ENCODE measurements around the gene PRUNE2.
A peak's percentile ranks its signal among the peaks of the same experiment; 100 is the strongest.
"Not testable (repeated sequence)": the region's sequence is repeated elsewhere in the genome, so short reads cannot be mapped to it uniquely, and the experiment has no call there.

The PRUNE2 gene

GRCh38 chr9:76618762-76619161, 287.2 kb downstream of the PRUNE2 start:
- no peak for DNase-seq

DNA sequence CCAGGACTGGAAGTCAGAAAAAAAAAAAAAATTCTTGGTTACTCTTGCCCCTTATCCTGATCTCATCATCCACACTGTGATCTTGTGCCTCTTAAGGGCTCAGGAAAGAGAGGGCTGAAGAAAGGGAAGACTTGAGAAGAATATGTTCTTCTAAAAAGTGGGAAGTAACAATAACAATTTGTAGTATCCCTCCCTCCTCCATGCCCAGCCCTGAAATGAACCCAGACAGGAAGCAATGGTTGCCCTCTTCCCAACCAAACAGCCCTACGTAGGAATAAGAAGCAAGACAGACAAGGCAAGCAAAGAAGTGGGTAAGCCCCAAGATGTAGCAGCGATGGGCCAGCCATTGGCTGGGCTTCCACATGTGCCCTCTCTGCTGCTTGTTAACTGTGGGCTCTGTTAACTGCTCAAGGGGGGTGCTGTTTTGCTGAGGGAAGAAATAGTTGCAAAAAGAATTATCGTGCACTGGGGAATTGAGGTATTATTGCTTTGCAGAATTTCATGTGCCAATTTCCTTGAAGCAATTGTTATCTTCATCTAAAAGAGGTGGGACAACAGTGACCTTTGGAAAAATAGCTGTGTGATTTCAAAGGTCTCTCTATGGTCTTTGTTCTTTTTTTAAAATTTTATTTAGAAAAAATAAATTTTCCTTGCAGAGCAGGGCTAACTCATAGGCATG, 288.3 kb downstream of the PRUNE2 start:
- no peak for DNase-seq

DNA sequence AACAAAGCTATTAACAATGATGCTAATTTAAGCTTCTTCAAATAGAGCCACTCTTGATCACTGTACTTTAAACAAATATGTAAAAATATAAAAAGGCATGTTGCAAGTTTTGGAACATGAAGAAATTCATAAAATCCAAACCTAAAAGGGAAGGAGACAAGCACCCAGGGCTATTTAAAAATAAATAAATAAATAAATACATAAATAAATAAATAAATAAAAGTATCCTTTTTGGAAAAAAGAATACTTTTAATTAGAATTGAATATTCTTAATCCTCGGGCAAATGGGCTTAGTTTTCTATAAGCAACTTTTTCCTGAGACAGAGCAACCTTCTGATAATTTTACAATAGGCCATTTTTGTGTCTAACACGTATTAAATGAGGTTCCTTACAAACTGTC, 289.1 kb downstream of the PRUNE2 start:
- DNase-seq: no peak

- DNase-seq: no peak
Measured at GRCh38 chr9:76615177-76615603, 290.7 kb downstream of the PRUNE2 start.

DNA sequence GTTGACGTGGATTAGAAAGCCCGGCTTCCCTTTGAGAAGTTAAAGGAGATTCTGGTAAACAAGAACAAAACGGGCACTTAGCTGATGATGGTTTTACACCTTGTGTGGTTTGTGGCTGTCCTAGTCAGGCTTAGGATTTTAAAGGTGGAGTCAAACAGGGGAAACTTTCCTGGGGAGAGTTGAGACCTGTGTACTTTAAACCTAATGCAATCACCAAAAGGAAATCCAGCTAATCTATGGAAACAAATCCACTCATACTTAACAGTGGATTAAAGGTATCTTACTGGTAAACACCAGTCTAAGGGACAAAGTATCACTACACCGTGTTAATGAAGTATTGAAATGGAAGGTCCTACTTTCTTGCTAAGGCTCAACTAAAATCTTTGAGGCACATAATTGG, 291.9 kb downstream of the PRUNE2 start:
- no peak for DNase-seq

DNA sequence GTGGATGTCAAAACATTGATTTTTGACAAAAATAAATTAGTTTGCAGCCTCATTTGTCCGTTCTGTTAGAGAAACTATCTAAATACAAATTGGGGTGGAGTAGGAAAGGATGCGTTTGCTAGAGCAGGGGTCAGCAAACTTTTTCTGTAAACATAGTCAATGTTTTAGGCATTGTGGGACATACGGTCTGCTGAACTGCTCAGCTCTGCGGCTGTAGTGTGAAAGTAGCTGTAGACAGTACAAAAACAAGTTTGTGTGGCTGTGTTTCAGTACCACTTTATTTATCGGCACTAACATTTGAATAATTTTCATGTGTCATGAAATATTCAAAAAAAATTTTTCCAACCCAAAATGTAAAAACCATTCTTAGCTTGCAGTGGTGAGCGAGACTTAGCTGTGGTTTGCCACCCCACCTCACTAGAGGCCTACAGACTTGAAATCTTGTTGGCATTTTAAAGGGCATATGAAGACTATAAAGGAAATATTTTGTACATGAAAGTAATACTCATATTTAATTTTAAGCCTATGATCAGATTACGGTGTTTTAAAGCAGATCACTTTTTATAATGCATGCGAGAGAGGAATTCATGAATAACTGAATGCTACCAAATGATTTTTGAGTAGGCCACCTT, 292.6 kb downstream of the PRUNE2 start:
- DNase-seq: no peak

DNA sequence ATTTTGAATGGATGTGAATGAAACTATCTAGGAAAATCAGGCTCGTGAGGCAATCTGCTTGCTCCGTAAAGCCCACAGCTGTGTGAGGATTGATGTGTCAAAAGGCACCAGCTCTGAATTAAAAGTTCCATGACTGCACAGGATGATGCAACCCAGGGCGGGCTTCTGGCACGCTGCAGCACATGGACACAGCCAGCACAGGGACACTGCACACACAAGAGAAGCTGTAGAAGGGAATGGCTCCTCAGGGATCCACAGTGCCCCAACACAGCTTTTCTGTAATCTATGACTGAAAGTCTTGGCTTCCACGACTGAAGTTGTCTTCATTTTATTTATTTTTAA, 295.9 kb downstream of the PRUNE2 start:
- no peak for DNase-seq

DNA sequence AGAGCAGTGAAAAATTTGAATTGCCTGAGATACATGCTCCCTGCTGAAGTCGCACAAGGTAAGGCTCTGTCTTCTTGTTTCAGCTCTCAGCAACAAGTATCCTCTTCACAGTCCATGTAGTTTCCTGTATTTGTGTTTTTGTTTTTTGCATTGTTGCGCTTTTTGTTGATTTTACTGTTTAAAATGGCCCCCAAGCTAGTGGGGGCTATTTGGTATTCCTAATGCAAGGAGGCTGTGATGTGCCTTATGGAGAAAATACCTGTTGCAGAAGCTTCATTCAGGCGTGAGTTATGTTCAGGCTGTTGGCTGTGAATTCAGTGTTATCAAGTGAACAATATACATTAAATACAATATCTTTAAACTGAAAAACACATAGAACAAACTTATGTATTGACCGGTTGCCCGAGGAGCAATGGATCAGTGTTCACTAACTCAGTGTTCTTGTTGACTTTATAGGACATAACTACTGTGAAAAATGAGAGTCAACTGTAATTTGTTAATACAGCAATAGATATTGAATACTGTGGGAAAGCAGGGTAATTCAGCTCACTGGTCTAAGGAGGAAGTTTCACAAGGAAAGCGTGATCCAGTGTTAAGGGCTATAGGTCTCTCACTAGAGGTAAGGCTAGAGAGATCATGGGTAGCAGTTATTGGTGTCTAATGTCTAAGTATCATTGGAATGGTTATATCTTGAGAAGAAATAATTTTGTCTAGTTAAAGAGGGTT, 296.5 kb downstream of the PRUNE2 start:
- DNase-seq: no peak

DNA sequence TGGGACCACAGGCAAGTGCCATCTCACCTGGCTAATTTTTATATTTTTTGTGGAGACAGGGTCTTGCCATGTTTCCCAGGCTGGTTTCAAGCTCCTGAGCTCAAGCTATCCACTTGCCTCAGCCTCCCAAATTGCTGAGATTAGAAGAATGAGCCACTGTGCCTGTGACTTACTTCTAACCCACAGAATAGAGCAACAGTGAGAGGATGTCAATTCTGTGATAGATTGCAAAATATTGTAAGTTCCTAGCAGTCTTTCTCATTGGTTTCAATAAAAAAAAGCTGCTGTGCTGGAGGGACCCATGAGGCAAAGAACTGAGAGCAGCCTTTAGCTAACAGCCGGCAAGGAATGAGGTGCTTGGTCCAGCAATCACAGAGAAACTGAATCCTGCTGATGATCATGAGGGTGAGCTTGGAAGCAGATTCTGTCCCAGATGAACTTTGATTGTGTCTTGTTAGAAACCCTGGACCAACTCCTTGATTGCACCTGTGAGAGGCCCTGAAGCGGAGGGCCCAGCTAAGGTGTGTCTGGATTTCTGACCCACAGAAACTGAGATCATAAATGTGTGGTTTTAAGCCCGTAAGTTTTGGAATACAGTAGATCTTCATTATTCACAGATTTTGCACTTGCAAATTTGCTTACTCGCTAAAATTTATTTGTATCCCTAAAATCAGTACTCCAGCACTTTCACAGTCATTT, 297.2 kb downstream of the PRUNE2 start:
- DNase-seq: no peak

DNA sequence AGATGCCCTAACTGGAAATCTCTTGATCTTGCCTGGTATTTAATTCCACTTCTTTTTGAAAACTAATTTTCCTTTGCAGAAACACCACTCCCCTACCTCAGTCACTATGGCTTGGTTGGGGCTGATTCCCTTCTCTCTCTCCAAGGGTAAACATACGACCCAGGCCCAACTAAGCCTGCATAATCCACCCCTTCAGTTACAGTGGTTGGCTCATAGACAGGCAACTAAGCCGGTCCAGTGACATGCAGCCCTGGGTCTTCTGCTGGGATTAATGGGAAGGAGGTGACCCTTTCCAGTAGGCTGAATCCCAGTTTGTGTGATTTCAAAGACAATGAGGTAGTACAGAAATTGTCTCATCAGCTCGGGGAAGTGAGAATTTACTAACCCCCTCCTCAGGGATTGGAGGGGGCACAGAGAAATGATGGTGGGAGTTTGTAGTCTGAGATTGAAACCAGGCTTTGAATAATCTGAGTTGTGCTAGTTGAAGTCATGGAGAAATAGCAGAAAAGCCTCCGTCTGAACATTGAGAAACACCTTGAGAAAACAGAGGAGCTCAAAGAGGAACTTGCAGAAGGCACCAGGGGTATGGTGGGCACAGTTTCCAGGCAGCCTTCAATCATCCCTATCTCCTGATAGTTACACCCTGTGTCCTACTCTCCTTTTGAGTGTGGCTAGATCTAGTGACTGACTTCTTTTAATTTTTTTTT, 298.0 kb downstream of the PRUNE2 start:
- DNase-seq: no peak

DNA sequence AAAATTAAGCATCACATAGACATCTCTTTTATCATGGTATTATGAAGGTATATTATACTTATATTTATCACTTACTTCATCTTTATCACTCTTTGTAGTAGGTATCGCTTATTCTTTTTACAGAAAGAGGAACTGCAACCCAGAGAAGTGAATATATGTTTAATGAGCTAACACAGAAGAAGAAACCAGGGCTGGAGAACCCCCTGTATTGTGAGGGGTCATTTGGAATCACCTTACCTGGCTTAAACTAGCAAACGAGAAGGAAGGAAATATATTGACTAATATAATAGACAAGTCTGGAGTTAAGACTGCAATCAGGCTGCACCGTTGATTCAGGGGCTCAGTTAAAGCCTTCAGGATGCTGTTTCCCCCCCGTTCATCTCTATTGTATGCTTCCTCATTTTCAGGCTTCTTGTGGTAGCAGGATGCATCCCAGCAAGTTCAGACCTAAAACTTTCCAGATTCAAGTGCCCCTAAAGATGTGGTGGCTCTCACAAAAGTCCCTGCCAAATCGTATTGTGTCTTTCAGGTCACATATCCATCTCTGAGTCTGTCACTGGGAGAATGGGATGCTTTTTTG, 300.5 kb downstream of the PRUNE2 start:
- no peak for DNase-seq

DNA sequence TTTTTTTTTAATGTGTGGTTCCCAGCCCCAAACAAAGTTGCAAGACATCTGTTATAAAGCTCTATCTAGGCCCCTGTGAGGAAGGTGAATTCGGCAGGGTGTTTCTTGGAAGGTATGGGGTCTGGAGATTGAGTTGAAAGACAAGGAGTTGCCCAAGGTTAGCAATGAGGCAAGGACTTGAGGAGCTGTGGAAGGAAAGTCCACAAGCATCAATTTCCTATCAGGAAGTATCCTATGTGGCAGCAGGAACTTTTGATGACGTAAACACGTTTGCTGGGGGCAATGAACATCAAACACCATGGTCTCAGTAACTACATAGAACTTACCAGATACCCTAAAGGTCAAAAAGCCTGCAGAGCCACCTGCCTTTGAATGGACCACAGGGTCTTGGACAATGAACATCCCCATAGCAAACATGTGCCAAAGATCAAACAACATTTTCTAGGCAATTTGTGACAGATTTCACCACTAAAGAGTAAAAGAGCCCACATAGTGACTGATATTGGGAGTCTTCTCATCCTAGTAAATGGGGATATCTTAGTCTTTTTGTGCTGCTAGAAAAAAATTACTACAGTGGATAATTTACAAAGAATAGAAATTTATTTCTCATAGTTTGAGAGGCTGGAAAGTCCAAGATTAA, 301.9 kb downstream of the PRUNE2 start:
- DNase-seq: no peak

DNA sequence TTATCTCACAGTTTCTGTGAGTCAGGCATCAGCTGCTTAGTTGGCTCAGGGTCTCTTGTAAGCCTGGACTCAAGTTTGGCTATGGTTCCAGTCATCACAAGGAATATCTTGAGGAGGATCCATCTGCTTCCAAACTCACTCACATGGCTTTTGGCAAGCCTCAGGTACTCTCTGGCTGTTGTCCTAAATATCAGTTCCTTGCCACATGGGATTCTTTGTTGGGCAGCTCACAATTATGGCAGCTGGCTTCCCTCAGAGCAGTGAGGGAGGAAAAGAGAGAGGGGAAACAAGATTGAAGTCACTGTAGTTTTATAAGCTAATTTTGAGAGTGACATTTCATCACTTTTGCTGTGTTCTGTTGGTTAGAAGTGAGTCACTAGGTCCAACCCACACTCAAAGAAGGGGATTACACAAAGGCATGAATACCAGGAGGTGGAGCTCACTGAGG, 302.4 kb downstream of the PRUNE2 start:
- DNase-seq: no peak

GRCh38 chr9:76602199-76602598, 303.7 kb downstream of the PRUNE2 start:
- DNase-seq: no peak

GRCh38 chr9:76600007-76600615, 305.8 kb downstream of the PRUNE2 start:
- peak; percentile 61 for DNase-seq

GRCh38 chr9:76598981-76599380, 306.9 kb downstream of the PRUNE2 start:
- no peak for DNase-seq

DNA sequence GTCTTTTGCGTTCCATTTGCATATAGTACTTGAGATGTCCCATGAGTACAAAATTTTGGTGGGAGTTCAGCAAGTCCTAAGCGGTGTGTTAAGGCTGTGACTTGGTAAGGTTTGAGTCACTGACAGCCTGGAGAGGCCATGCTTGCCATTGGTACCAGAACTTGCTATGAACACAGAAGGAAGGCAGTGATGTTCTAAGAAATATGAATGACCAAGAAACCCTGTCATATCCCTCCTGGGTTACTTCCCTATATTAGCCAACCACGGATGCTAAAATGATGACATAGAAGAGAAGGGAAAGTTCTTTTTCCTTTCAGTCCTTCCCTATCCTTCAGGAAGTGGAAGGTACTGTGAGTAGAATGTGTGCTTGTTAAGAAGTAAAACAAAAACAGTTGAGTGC, 310.3 kb downstream of the PRUNE2 start:
- no peak for DNase-seq

GRCh38 chr9:76594764-76595424, 311.0 kb downstream of the PRUNE2 start:
- no peak for DNase-seq

DNA sequence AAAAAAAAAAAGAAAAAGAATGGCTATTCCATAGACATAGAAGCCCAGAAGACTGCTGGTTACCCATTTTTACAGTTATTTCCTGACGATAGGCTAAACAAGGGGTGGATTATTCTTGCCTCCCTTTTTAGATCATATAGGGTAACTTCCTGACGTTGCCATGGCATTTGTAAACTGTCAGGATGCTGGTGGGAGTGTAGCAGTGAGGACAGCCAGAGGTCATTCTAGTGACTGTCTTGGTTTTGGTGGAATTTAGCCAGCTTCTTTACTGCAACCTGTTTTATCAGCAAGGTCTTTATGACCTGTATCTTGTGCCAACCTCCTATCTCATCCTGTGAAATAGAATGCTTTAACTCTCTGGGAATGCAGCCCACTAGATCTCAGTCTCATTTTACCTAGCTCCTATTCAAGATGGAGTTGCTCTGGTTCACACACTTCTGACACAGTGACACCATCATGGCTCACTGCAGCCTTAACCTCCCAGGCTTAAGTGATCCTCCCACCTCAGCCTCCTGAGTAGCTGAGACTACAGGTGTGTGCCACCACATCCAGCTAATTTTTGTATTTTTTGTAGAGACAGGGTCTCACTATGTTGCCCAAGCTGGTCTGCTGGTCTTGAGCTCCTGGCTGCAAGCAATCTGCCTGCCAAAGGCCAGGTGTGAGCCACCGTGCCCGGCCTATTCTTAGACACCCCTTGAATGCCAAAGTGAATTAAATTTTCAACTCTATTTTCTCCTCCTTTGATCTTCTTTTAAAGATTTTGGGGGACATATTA, 311.8 kb downstream of the PRUNE2 start:
- DNase-seq: not testable (repeated sequence)

DNA sequence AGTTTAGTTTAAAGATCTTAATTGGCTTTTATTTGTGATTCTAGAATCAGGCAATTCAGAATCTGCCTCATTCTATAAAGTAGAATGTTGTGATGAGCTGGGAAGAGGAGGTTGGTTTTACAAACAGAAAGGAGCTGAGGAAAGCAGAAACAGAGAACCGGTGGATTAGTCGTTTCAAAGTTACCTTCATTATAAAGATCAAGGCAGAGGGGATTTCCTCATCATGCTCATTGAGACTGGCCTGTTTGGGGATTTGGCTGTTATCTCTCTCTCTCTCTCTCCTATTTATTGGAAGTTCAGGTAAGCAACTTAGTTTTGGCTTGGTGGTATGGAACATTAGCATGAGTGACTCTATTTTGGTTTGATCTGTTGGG, 313.0 kb downstream of the PRUNE2 start:
- DNase-seq: no peak
